EL (cell line): ENCODE measurements around the gene NXN.
"Not testable (repeated sequence)": the region's sequence is repeated elsewhere in the genome, so short reads cannot be mapped to it uniquely, and the experiment has no call there.

Experiments used
- DNase-seq: peaks from one replicate; pipeline ENCODE4 v3.0.0-alpha.2; 2016

NXN gene

GRCh38 chr17:824378-824777 is 155.2 kb downstream of the NXN start:
- DNase-seq, result no peak

- no peak for DNase-seq
Measured at GRCh38 chr17:823501-823902, 156.1 kb downstream of the NXN start.

- DNase-seq, result no peak
Measured at GRCh38 chr17:819251-819650, 160.3 kb downstream of the NXN start.

- no peak for DNase-seq
Measured at GRCh38 chr17:814371-814770, 165.2 kb downstream of the NXN start.

GRCh38 chr17:812638-813204 is 166.9 kb downstream of the NXN start:
- no peak for DNase-seq

- DNase-seq, result no peak
Measured at GRCh38 chr17:811051-811784, 168.4 kb downstream of the NXN start.

GRCh38 chr17:807523-808294 is 171.9 kb downstream of the NXN start:
- DNase-seq, result no peak

GRCh38 chr17:806781-807522 is 172.6 kb downstream of the NXN start:
- no peak for DNase-seq

GRCh38 chr17:806346-806745 is 173.2 kb downstream of the NXN start:
- no peak for DNase-seq

GRCh38 chr17:805886-806285 is 173.7 kb downstream of the NXN start:
- not testable (repeated sequence) for DNase-seq

GRCh38 chr17:804541-805435 is 174.8 kb downstream of the NXN start:
- no peak for DNase-seq

GRCh38 chr17:802901-803881 is 176.4 kb downstream of the NXN start:
- no peak for DNase-seq

GRCh38 chr17:802481-802880 is 177.1 kb downstream of the NXN start:
- no peak for DNase-seq

- no peak for DNase-seq
Measured at GRCh38 chr17:801660-802059, 177.9 kb downstream of the NXN start.

- DNase-seq, result no peak
Measured at GRCh38 chr17:800446-801242, 178.9 kb downstream of the NXN start.

GRCh38 chr17:799261-799660 is 180.3 kb downstream of the NXN start:
- DNase-seq, result no peak

GRCh38 chr17:798246-798645 is 181.3 kb downstream of the NXN start:
- no peak for DNase-seq

GRCh38 chr17:797236-797840 is 182.2 kb downstream of the NXN start:
- no peak for DNase-seq

- no peak for DNase-seq
Measured at GRCh38 chr17:796609-797008, 183.0 kb downstream of the NXN start.

GRCh38 chr17:795721-796120 is 183.9 kb downstream of the NXN start:
- DNase-seq, result no peak
